HG03025 (cell line): ENCODE data around the gene PABPN1L.

Experiments
- ATAC-seq: cut with Tn5 transposase; IDR thresholded peaks from one replicate; pipeline ENCODE4 v1.9.1; 2021; ENCODE audit warnings: mild to moderate bottlenecking, moderate library complexity; ENCODE audit not compliant: unreplicated experiment, low FRiP score

The PABPN1L gene

GRCh38 chr16:88854306-88855111, 12.0 kb downstream of the PABPN1L start:
- no peak for ATAC-seq

GRCh38 chr16:88853325-88853941, 13.0 kb downstream of the PABPN1L start:
- no peak for ATAC-seq

DNA sequence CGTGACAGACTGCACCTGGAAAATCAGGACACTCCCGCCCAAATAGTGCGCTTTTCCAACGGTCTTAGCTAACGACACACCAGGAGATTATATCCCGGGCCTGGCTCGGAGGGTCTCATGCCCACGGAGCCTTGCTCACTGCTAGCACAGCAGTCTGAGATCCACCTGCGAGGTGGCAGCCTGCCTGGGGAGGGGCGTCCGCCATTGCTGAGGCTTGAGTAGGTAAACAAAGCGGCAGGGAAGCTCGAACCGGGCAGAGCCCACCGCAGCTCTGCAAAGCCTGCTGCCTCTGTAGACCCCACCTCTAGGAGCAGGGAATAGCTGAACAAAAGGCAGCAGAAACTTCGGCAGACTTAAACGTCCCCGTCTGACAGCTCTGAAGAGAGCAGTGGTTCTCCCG, 14.8 kb downstream of the PABPN1L start:
- no peak for ATAC-seq

- no peak for ATAC-seq
Observed at GRCh38 chr16:88850531-88851199, 15.8 kb downstream of the PABPN1L start.

- no peak for ATAC-seq
Observed at GRCh38 chr16:88848557-88848956, 17.9 kb downstream of the PABPN1L start.

DNA sequence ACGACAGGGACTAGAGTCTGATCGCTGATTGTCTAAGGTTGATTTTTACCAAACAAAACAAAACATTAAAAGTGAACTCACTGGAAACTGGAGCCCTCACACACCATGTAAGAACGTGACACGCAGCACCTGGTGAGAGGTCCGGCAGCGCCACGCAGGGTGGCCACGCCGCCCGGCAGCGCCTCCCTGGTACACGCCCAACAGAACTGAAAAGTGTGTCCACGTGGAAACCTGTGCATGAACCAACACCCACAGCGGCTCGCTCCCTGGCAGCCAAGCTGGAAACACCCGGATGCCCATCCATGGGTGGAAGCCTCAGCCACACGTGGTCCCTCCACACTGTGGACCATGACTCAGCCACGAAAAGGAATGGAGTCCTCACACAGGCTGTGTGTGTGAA, 18.8 kb downstream of the PABPN1L start:
- ATAC-seq, result no peak

DNA sequence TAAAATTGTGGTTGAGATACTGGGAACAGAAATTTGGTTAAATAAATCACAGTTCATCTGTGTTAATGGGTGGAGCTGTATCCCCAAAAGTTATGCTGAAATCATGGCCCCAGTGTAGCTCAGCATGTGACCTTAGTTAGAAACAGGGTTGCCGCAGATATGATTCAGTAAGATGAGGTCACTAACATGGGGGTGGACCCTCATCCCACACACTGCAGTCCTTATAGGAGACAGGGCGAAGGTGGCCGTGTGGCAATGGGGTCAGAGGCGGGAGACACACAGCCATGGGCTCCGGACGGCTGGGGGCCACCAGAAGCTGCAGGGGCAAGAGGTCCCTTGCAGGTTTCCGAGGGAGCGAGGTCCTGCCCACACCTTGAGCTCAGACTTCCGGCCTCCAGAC, 20.4 kb downstream of the PABPN1L start:
- ATAC-seq, result no peak

GRCh38 chr16:88844419-88845036, 21.9 kb downstream of the PABPN1L start:
- no peak for ATAC-seq

- no peak for ATAC-seq
Observed at GRCh38 chr16:88843256-88843655, 23.2 kb downstream of the PABPN1L start.

DNA sequence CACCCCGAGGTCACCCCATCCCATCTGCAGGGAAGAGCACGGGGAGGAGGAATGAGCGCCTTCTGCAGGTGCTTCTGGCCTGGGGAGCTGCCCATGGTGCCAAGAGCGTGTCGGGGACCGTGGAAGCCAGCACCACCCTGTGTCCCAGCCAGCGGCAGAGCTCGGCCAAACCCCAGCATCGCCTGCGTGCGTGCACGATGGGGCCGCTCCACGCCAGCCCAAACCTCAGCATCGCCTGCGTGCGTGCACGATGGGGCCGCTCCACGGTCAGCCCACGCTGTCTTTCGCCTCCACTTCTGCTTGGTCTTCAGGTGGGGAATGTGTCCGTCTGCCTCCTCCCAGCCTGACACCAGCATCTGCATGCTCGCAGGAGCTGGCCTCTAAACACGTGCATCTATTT, 23.7 kb downstream of the PABPN1L start:
- no peak for ATAC-seq

DNA sequence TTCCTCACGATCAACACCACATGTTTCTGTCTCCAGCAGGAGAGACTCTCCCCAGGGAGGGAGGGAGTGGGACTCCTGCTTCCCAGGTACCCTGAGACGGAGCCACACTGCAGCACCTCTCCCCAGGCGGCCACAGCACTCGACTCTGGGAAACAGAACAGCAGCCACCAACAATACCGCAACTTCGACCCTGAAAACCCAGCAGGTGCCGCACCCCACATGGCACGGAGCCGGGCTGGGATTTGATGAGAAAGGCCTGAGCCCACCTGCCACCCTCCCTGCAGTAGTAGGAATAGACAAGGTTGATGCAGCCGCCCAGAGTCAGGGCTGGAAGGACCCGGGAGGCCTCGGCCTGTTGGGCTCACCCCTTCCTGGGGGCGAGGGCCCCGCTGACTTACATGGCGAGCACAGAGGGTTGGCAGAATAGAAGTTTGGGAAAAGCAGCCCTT, 24.1 kb downstream of the PABPN1L start:
- no peak for ATAC-seq

DNA sequence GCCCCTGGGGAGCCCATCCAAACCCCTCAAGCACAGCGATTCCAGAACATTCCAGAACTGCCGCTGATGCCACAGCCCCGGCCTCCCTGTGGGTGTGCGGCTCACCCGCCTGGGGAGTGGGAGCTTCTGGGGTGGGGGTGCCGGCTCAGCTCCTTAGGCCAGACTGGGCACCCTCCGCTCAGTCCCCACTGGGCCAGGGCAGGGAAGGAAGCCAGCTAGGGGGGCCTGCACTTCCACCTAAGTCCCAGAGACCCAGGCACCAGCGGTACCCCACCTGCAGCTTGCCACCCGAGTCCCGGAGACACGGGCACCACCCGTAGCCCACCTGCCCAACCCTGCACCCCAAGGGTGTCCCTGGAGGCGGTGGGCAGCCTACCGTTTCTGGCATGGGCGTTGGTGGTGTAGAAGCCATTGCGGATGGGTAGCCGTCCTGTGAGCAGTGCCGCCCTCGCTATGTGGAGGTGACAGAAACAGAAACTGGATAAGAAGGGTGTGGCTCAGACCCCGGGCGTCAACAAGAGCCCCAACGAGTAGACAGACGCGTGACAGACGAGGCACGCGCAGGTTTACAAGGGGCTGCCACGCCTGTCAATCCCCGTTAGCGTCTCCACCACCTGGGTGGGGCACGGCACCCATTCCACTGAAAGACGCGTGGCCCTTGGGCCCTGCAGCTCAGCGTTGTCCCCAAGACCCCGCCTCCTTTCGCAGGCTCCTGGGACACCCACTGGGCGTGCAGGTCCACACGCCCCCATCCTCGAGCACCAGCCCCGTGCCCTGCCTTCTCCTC, 24.7 kb downstream of the PABPN1L start:
- ATAC-seq, result no peak

GRCh38 chr16:88840600-88841215, 25.8 kb downstream of the PABPN1L start:
- no peak for ATAC-seq

DNA sequence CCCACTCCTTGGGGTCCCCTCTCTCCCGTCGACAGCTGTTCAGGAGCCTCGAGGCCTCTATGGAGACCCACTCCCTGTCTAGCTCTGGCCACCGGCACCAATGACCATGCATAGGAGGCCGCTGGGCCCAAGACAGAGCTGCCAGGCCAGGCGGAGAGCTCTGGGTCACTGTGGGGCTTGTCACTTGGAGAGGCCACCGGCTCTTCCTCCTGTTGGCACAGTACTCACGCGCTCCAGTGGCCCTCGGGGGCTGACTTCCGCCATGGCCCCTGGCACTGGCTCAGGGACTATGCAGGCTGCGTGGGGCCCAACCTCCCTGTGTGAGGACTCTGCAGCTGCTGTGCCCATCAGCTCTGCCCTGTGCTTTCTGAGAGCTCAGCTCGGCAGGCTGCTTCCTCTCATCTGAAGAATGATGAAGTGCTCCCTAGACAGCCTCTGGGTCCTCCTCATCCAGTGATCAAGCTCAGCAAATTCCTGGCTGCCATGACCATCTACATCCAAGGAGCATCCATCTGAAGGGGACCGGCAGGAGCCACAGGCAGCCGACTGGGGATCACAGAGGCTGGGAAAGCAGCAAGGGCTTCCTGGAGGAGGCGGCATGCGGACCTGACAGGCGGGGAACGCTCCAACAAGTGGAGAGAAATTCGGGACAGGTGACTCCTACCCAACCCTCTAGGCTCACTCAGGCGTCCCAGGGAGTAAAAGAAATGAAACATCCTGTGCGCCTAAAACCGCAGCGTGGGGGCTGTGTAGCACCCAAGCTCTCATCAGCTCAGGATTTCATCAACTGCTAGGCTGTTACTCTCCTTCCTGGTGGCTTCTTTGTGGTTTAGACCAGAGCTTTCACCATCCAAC, 26.5 kb downstream of the PABPN1L start:
- no peak for ATAC-seq

DNA sequence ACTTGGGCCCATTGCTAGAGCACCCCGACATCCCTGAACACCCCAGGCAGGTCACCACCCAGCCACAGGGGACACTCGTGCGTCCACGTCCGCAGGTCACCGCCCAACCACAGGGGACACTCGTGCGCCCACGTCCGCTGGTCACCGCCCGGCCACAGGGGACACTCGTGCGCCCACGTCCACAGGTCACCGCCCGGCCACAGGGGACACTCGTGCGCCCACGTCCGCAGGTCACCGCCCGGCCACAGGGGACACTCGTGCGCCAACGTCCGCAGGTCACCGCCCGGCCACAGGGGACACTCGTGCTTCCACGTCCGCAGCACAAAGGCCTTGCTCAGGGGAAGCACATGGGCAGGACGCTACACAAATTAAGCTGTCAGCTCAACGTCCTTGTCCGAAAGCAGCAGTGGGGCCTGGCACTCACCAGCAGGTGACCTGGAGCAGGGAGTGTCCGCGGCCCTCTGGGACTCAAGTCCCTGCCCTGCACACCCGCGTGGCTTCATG, 27.4 kb downstream of the PABPN1L start:
- no peak for ATAC-seq

- ATAC-seq, result no peak
Observed at GRCh38 chr16:88838566-88838965, 27.9 kb downstream of the PABPN1L start.

DNA sequence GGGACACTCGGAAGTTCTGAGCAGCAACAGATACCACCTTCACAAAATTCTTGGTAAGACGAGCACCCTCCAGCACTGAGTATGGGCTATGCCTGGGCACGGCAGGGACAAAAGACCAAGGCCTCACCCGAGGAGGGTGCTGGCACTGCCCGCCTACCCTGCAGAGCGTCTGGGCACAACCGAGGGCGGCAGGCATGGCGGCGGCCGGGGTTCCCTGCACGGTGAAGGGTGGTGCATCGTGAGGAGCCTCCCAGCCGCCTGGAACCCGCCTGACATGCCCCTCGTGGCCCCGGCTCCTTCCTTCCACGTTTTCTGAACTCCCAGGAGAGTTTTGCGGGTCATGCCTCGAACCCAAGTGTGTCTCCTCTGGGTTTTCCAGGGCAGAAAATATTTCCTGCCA, 28.7 kb downstream of the PABPN1L start:
- no peak for ATAC-seq

DNA sequence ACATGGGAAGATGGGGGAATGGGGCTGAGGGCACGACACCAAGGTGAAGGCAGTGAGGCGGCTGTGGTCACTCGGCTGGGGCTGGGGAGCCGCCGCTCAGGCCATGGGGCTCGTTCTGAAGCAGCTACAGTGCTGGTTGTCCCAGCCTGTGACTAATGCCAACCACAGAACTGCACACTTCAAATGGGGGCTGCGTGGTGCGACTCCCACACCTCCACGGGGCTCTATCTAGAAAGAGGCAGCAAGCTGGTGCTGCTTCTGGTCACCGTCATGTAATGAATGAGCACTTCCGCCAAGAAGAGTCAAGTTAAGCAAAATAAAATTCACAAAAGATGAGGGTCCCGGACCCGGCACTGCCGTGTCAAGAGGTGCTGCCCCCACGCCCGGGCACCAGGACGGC, 29.7 kb downstream of the PABPN1L start:
- ATAC-seq, result no peak

GRCh38 chr16:88835818-88836217, 30.6 kb downstream of the PABPN1L start:
- ATAC-seq, result no peak
